ENCODE measurements around the gene VEZT. TPM values are rescaled to one million over a fixed set of nuclear protein-coding genes. Genes with fewer than 3 reads are reported as not detected.

VEZT gene
- total RNA-seq, 4 donors from 2014 or later = 73.0 to 90.3 (median 87.0) TPM

- no peaks in the 10 kb centered on the region for H3K27me3 ChIP-seq
- peak overlapping the region in 1 of 4 donors; percentile 11 for H3K27ac ChIP-seq (replicated peaks in 1 of 4)
- no peak overlapping the region for H3K4me3 ChIP-seq
- peaks cover 8 to 47% (median 32%) of the 10 kb centered on the region in 4 donors for H3K36me3 ChIP-seq
- no peaks in the 10 kb centered on the region for H3K9me3 ChIP-seq
- peaks cover 14 to 42% (median 25%) of the 10 kb centered on the region in 4 donors for H3K4me1 ChIP-seq
- intact Hi-C loops (cut with DNase I) = no loop called here
- 84% methylated on average over 2 of the region's 2 CpGs for WGBS
- DNase-seq (ENCODE audit: extremely low spot score) = no peak
- TF ChIP-seq POLR2AphosphoS5 (IDR thresholded peaks at IDR 0.05) (no peak), EP300 (IDR thresholded peaks at IDR 0.05) (no peak), CTCF (IDR thresholded peaks at IDR 0.05) (no peak), POLR2A (IDR thresholded peaks at IDR 0.05; ENCODE audit: low read depth) (no peak)
Measured at GRCh38 chr12:95258803-95259202, 41.2 kb downstream of the VEZT start.

- no peak overlapping the region for H3K27ac ChIP-seq (replicated peaks in 1 of 4)
- no peak overlapping the region for H3K4me3 ChIP-seq
- peaks cover 14 to 42% (median 25%) of the 10 kb centered on the region in 4 donors for H3K4me1 ChIP-seq
- H3K9me3 ChIP-seq = no peaks in the 10 kb centered on the region
- peaks cover 4 to 43% (median 31%) of the 10 kb centered on the region in 4 donors for H3K36me3 ChIP-seq
- intact Hi-C loops (cut with DNase I) = no loop called here
- no peak for TF ChIP-seq EP300 (IDR thresholded peaks at IDR 0.05)
- TF ChIP-seq CTCF (IDR thresholded peaks at IDR 0.05) = no peak
- no peak for TF ChIP-seq POLR2AphosphoS5 (IDR thresholded peaks at IDR 0.05)
- no peak for TF ChIP-seq POLR2A (IDR thresholded peaks at IDR 0.05; ENCODE audit: low read depth)
- H3K27me3 ChIP-seq = no peaks in the 10 kb centered on the region
- DNase-seq (ENCODE audit: extremely low spot score) = no peak
- 87% methylated on average over 1 of the region's 1 CpG for WGBS
Measured at GRCh38 chr12:95259368-95259767, 41.8 kb downstream of the VEZT start.

- no peak for TF ChIP-seq POLR2A (IDR thresholded peaks at IDR 0.05; ENCODE audit: low read depth)
- no peak for TF ChIP-seq CTCF (IDR thresholded peaks at IDR 0.05)
- TF ChIP-seq POLR2AphosphoS5 (IDR thresholded peaks at IDR 0.05) = no peak
- no peak for TF ChIP-seq EP300 (IDR thresholded peaks at IDR 0.05)
- Histone ChIP-seq H3K36me3 (peaks cover under 1 to 40% (median 19%) of the 10 kb centered on the region in 4 donors), H3K4me3 (no peak overlapping the region), H3K27ac (replicated peaks in 1 of 4) (no peak overlapping the region), H3K27me3 (no peaks in the 10 kb centered on the region), H3K4me1 (peaks cover 17 to 42% (median 25%) of the 10 kb centered on the region in 4 donors), H3K9me3 (no peaks in the 10 kb centered on the region)
- WGBS = 99% methylated on average over 4 of the region's 4 CpGs
- intact Hi-C loops (cut with DNase I) = no loop called here
- DNase-seq (ENCODE audit: extremely low spot score) = no peak
Measured at GRCh38 chr12:95261109-95261508, 43.5 kb downstream of the VEZT start.

- Histone ChIP-seq H3K4me3 (no peak overlapping the region), H3K36me3 (peaks cover 0 to 46% (median 21%) of the 10 kb centered on the region in 4 donors), H3K4me1 (peaks cover 17 to 34% (median 19%) of the 10 kb centered on the region in 4 donors), H3K9me3 (no peaks in the 10 kb centered on the region), H3K27me3 (no peaks in the 10 kb centered on the region), H3K27ac (replicated peaks in 1 of 4) (peak overlapping the region in 2 of 4 donors; percentile 3 to 7)
- 74% methylated on average over 3 of the region's 3 CpGs for WGBS
- intact Hi-C loops (cut with DNase I) = no loop called here
- no peak for DNase-seq (ENCODE audit: extremely low spot score)
- TF ChIP-seq POLR2A (IDR thresholded peaks at IDR 0.05; ENCODE audit: low read depth) (no peak), CTCF (IDR thresholded peaks at IDR 0.05) (no peak), EP300 (IDR thresholded peaks at IDR 0.05) (no peak), POLR2AphosphoS5 (IDR thresholded peaks at IDR 0.05) (peak in 1 of 2 donors; percentile 26)
Measured at GRCh38 chr12:95262808-95263207, 45.2 kb downstream of the VEZT start.

- no peaks in the 10 kb centered on the region for H3K27me3 ChIP-seq
- no peak overlapping the region for H3K27ac ChIP-seq (replicated peaks in 1 of 4)
- intact Hi-C loops (cut with DNase I) = no loop called here
- peaks cover 0 to 55% (median 23%) of the 10 kb centered on the region in 4 donors for H3K36me3 ChIP-seq
- WGBS = 90% methylated on average over 2 of the region's 2 CpGs
- no peak overlapping the region for H3K4me3 ChIP-seq
- H3K9me3 ChIP-seq = no peaks in the 10 kb centered on the region
- H3K4me1 ChIP-seq = peaks cover 13 to 27% (median 19%) of the 10 kb centered on the region in 4 donors
- DNase-seq (ENCODE audit: extremely low spot score) = no peak
- TF ChIP-seq EP300 (IDR thresholded peaks at IDR 0.05) (no peak), POLR2A (IDR thresholded peaks at IDR 0.05; ENCODE audit: low read depth) (no peak), POLR2AphosphoS5 (IDR thresholded peaks at IDR 0.05) (no peak), CTCF (IDR thresholded peaks at IDR 0.05) (no peak)
Measured at GRCh38 chr12:95265765-95266164, 48.2 kb downstream of the VEZT start.

Data from esophagus muscularis mucosa (tissue), 4 donors.